K562 (cell line): ENCODE measurements around the gene PSMA5. TPM values are rescaled to one million over a fixed set of nuclear protein-coding genes. Genes with fewer than 3 reads are reported as not detected.

Experiments used
- CREB1 ChIP-seq, 2 experiments: sonication (generic) in 1 of 2; formaldehyde crosslinking in 1 of 2; IDR thresholded peaks; 2 replicates each; pipeline versions ENCODE4 v1.6.1 to v1.8.0; 2012 to 2022; ENCODE audit warnings: inconsistent platforms in 1 of 2, mild to moderate bottlenecking in 1 of 2, missing genetic modification reagents in 1 of 2, moderate library complexity in 1 of 2
- E4F1 ChIP-seq: fragments of 250-450 bp; sonication (Bioruptor Pico); IDR thresholded peaks from 2 replicates; pipeline ENCODE4 v1.5.0; 2021; ENCODE audit warnings: mild to moderate bottlenecking, borderline replicate concordance
- FOXA1 ChIP-seq: fragments of 450-650 bp; IDR thresholded peaks from 2 replicates; pipeline ENCODE4 v1.6.1; 2016; ENCODE audit warnings: mild to moderate bottlenecking, borderline replicate concordance
- GABPB1 ChIP-seq: sonication (generic); formaldehyde crosslinking; IDR thresholded peaks from 2 replicates; pipeline ENCODE4 v1.8.0; 2022; ENCODE audit warnings: mild to moderate bottlenecking, missing genetic modification reagents
- KAT2B ChIP-seq: IDR thresholded peaks from one replicate; pipeline ENCODE4 v1.6.1; 2012; ENCODE audit warnings: low read depth, mild to moderate bottlenecking, control low read depth, inconsistent platforms, low read length, moderate library complexity
- MXI1 ChIP-seq: IDR thresholded peaks from 2 replicates; pipeline ENCODE4 v1.6.1; 2011; ENCODE audit warnings: low read depth, mild to moderate bottlenecking, improper control_type of control experiment, low read length
- NBN ChIP-seq: fragments of 450-650 bp; IDR thresholded peaks from 2 replicates; pipeline ENCODE4 v1.6.1; 2016; ENCODE audit warnings: low read depth, mild to moderate bottlenecking
- NCOA6 ChIP-seq: fragments of 450-650 bp; IDR thresholded peaks from 2 replicates; pipeline ENCODE4 v1.6.1; 2017; ENCODE audit warnings: mild to moderate bottlenecking
- NELFE ChIP-seq: IDR thresholded peaks from 2 replicates; pipeline ENCODE4 v1.6.1; 2011; ENCODE audit warnings: mild to moderate bottlenecking; ENCODE audit not compliant: insufficient read depth, insufficient read length
- PCBP2 ChIP-seq: fragments of 200-400 bp; formaldehyde crosslinking; IDR thresholded peaks from 2 replicates; pipeline ENCODE4 v1.6.1; 2018; ENCODE audit warnings: low read length, low read depth, mild to moderate bottlenecking, moderate library complexity; ENCODE audit not compliant: poor library complexity, severe bottlenecking
- POLR2AphosphoS5 ChIP-seq: IDR thresholded peaks from 2 replicates; pipeline ENCODE4 v1.6.1; 2011; ENCODE audit warnings: mild to moderate bottlenecking, low read depth, low read length, moderate library complexity; ENCODE audit not compliant: control insufficient read depth, insufficient read depth
- POLR3G ChIP-seq: IDR thresholded peaks from 2 replicates; pipeline ENCODE4 v1.6.1; 2011; ENCODE audit not compliant: insufficient read length, insufficient replicate concordance; ENCODE audit errors: extremely low read depth
- SNAPC5 ChIP-seq: fragments of 250-450 bp; sonication (Bioruptor Pico); IDR thresholded peaks from 2 replicates; pipeline ENCODE4 v1.8.0; 2021; ENCODE audit warnings: moderate library complexity, mild to moderate bottlenecking, inconsistent platforms
- THRAP3 ChIP-seq: fragments of 450-650 bp; IDR thresholded peaks from 2 replicates; pipeline ENCODE4 v1.6.1; 2016; ENCODE audit warnings: mild to moderate bottlenecking, inconsistent platforms, borderline replicate concordance
- ZBED1 ChIP-seq: IDR thresholded peaks from 2 replicates; pipeline ENCODE4 v1.6.1; 2014
- ZNF174 ChIP-seq: fragments of 250-450 bp; sonication (Bioruptor Pico); IDR thresholded peaks from 2 replicates; pipeline ENCODE4 v1.4.0; 2020; ENCODE audit warnings: mild to moderate bottlenecking
- ZNF175 ChIP-seq: fragments of 200-800 bp; sonication (Bioruptor generic); IDR thresholded peaks from 2 replicates; pipeline ENCODE4 v1.6.1; 2016; ENCODE audit warnings: low read depth, mild to moderate bottlenecking, missing genetic modification characterization, missing compliant biosample characterization
- ZNF253 ChIP-seq: fragments of 250-450 bp; sonication (Bioruptor Pico); conservative IDR thresholded peaks from 2 replicates; pipeline ENCODE4 v1.6.1; 2021; ENCODE audit warnings: mild to moderate bottlenecking
- ZNF3 ChIP-seq: fragments of 250-450 bp; sonication (Bioruptor Pico); IDR thresholded peaks from 2 replicates; pipeline ENCODE4 v1.5.0; 2021; ENCODE audit warnings: mild to moderate bottlenecking, moderate library complexity
- ZNF589 ChIP-seq: fragments of 200-800 bp; sonication (Bioruptor generic); IDR thresholded peaks from 2 replicates; pipeline ENCODE4 v1.6.1; 2016; ENCODE audit warnings: low read depth, missing genetic modification characterization, missing compliant biosample characterization
- ZNF644 ChIP-seq: fragments of 200-800 bp; sonication (Bioruptor generic); IDR thresholded peaks from 2 replicates; pipeline ENCODE4 v1.6.1; 2016; ENCODE audit warnings: low read depth, missing genetic modification characterization, missing compliant biosample characterization
- polyA plus RNA-seq, 8 experiments: library from polyadenylated mRNA; depleted of rRNA in 4 of 8; stranded (reverse) in 5 of 8; unstranded in 3 of 8; fragments of >200 nt; fragmentation: Nextera tagmentation in 2 of 8; fragmentation: Illumina TruSeq in 1 of 8; extraction: Ambion mirVana in 2 of 8; extraction: Trizol in 1 of 8; gene quantifications; 2 replicates each; pipeline versions ENCODE4 v1.2.1 to v1.2.3, GENCODE V29; 2011 to 2014; ENCODE audit warnings: inconsistent platforms in 1 of 8, missing spikeins in 1 of 8
- total RNA-seq, 7 experiments: library from RNA; depleted of rRNA in 6 of 7; stranded (reverse); fragments of >200 nt in 6 of 7; fragmentation: Illumina TruSeq in 2 of 7; extraction: Trizol in 2 of 7; gene quantifications; 2 replicates each; pipeline versions ENCODE4 v1.2.1 to v1.2.3, GENCODE V29; 2011 to 2021; ENCODE audit warnings: low replicate concordance in 1 of 7
- TF ChIP-seq, protein P1 (sequence below): fragments of 250-450 bp; sonication (Bioruptor Pico); IDR thresholded peaks from 2 replicates; pipeline ENCODE4 v1.5.0; 2020; ENCODE audit warnings: mild to moderate bottlenecking, borderline replicate concordance
- TF ChIP-seq, protein P2 (sequence below), 2 experiments: fragments of 450-650 bp in 1 of 2; sonication (generic) in 1 of 2; formaldehyde crosslinking; conservative IDR thresholded peaks; 2 replicates each; pipeline versions ENCODE4 v1.4.0 to v1.8.1; 2020 to 2022; ENCODE audit warnings: mild to moderate bottlenecking in 1 of 2, missing genetic modification reagents in 1 of 2

Gene PSMA5
- total and polyA plus RNA-seq, 9 of the 15 experiments (the other 6 are each of a cell fraction or from before 2014, with no cell fraction given) = 82.6 to 542 (median 287) TPM

DNA sequence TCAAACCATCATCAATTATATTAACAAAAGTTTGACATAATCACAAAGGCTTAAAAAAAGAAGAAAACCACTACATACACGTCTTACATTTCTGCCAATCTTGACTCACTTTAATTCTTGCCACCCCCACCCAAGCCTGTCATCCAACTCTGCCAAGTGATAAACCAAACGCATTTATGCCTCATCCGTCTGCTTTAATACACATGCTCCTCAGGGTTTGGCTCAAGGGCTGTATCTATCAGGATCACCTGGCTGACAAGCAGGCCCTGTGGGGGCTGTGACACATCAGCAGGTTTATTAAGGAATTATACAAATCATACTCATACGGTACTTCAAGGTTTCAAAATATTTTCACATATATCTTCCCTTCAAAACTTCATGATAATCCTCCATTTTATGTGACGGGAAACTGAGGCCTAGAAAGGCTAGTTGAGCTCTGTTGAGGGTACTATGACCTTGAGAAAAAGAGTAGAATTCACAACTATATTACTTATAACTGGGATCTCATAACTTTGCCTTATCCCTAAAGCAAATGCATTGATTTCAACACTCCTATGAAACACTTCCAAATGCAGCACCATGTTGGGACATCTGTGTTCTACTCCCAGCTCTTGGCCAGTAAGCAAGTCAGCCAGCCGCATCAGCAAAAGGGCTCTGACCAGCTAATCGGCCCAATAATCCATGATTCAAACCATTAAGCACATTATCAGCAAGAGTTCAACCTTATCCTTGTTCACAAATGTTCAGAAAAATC, 37.2 kb downstream of the PSMA5 start (continued):
- TF ChIP-seq NCOA6 = no peak
- TF ChIP-seq FOXA1 = no peak
- peak; percentile 16 for TF ChIP-seq ZNF175 (CRISPR knock-in tag)
- TF ChIP-seq, protein P1, sequence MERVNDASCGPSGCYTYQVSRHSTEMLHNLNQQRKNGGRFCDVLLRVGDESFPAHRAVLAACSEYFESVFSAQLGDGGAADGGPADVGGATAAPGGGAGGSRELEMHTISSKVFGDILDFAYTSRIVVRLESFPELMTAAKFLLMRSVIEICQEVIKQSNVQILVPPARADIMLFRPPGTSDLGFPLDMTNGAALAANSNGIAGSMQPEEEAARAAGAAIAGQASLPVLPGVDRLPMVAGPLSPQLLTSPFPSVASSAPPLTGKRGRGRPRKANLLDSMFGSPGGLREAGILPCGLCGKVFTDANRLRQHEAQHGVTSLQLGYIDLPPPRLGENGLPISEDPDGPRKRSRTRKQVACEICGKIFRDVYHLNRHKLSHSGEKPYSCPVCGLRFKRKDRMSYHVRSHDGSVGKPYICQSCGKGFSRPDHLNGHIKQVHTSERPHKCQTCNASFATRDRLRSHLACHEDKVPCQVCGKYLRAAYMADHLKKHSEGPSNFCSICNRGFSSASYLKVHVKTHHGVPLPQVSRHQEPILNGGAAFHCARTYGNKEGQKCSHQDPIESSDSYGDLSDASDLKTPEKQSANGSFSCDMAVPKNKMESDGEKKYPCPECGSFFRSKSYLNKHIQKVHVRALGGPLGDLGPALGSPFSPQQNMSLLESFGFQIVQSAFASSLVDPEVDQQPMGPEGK (CRISPR knock-in tag) = no peak
- TF ChIP-seq ZNF3 = no peak
- no peak for TF ChIP-seq ZNF589 (CRISPR knock-in tag)
- TF ChIP-seq ZNF644 (tag) = no peak
- no peak for TF ChIP-seq THRAP3
- no peak for TF ChIP-seq GABPB1 (CRISPR knock-in tag)
- TF ChIP-seq, protein P2, sequence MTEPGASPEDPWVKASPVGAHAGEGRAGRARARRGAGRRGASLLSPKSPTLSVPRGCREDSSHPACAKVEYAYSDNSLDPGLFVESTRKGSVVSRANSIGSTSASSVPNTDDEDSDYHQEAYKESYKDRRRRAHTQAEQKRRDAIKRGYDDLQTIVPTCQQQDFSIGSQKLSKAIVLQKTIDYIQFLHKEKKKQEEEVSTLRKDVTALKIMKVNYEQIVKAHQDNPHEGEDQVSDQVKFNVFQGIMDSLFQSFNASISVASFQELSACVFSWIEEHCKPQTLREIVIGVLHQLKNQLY (CRISPR knock-in tag; conservative IDR thresholded peaks at IDR 0.05) = no peak
- no peak for TF ChIP-seq POLR3G
- peak; percentile 68; the same call in 1 of the 2 replicates for TF ChIP-seq POLR2AphosphoS5
- TF ChIP-seq NBN = no peak
- TF ChIP-seq CREB1 (IDR thresholded peaks at IDR 0.05) = no peak
- TF ChIP-seq CREB1 (CRISPR knock-in tag; IDR thresholded peaks at IDR 0.05) = 0 out of 2 replicates have a peak, but pooled peaks have one; percentile 46
- no peak for TF ChIP-seq ZBED1
- TF ChIP-seq MXI1 = peak; percentile 51; the same call in 1 of the 2 replicates
- TF ChIP-seq KAT2B = no peak
- TF ChIP-seq E4F1 = 0 out of 2 replicates have a peak, but pooled peaks have one; percentile 44
- TF ChIP-seq PCBP2 = no peak
- TF ChIP-seq SNAPC5 = no peak
- no peak for TF ChIP-seq ZNF174
- no peak for TF ChIP-seq NELFE
- no peak for TF ChIP-seq ZNF253 (CRISPR knock-in tag)
